Pancreas (tissue), 10 donors: ENCODE data around the gene MUSK. TPM values are rescaled to one million over a fixed set of nuclear protein-coding genes. Genes with fewer than 3 reads are reported as not detected.

ENCODE experiments used
- ATAC-seq, 4 donors: fragments of 200-7000 bp; cut with Tn5 transposase; one replicate each; pipeline versions ENCODE4 v1.8.0 to v1.9.1; 2020; ENCODE audit warnings: mild to moderate bottlenecking in 4 of 4, moderate library complexity in 4 of 4
- DNase-seq, 6 donors: peaks; one replicate each; pipeline ENCODE4 v3.0.0-alpha.2; 2020
- FAIRE-seq: peaks from 2 replicates; lab custom pipeline; 2012; peaks lifted over from hg19 to GRCh38; lab: Jason Lieb, UNC
- H3K27ac ChIP-seq, 4 donors: fragments of 200-600 bp; sonication (generic); 1 replicate in 3 of 4; 2 replicates in 1 of 4; pipeline versions ENCODE4 v1.5.0 to v1.8.0; 2020
- H3K27me3 ChIP-seq, 4 donors: fragments of 200-600 bp; one replicate each; pipeline ENCODE4 v1.8.0; 2021
- H3K36me3 ChIP-seq, 3 donors: fragments of 200-600 bp; sonication (generic) in 1 of 3; one replicate each; pipeline versions ENCODE4 v1.5.0 to v1.8.0; 2020 to 2021
- H3K4me1 ChIP-seq, 3 donors: fragments of 200-600 bp; one replicate each; pipeline ENCODE4 v1.8.0; 2021
- H3K4me3 ChIP-seq, 4 donors: fragments of 200-600 bp; sonication (generic) in 2 of 4; one replicate each; pipeline versions ENCODE4 v1.5.0 to v1.8.0; 2020 to 2021
- H3K9me3 ChIP-seq, 4 donors: fragments of 200-600 bp; one replicate each; pipeline ENCODE4 v1.8.0; 2021
- CTCF ChIP-seq, 4 donors: fragments of 200-600 bp; sonication (generic) in 3 of 4; IDR thresholded peaks; one replicate each; pipeline versions ENCODE4 v1.5.0 to v1.8.0; 2021; ENCODE audit warnings: antibody characterized with exemption in 4 of 4
- WGBS, 2 donors: extraction: QIAGEN DNeasy Blood & Tissue Kit; methylation state at CpG; one replicate each; pipeline ENCODE4 v1.1.7; 2013; 5-methylcytosine and 5-hydroxymethylcytosine counted together
- intact Hi-C, 3 donors: fragments of 100-400 bp; cut with DNase I; formaldehyde crosslinking; loops; one replicate each; pipeline versions ENCODE4 v1.11.1 to v1.14.2; 2022
- polyA plus RNA-seq, 2 donors: library from polyadenylated mRNA; stranded (reverse); fragments of 200-250 nt; gene quantifications; one replicate each; pipeline ENCODE4 v1.2.3, GENCODE V29; 2013
- total RNA-seq, 6 donors: library from RNA; stranded (reverse); fragmentation: NEBNext Ultra II Directional in 4 of 6; extraction: Animal tissue kit (Norgen Biotek cat#: 25700) in 4 of 6; gene quantifications; one replicate each; pipeline versions ENCODE4 v1.2.1 to v1.2.4, GENCODE V29; 2021 to 2023
- donor health status: healthy with polysubstance abuse.
- donor health status: DM: no; HTN: no; CAD: no; lungs with moderate emphysema.
- donor health status: DM: no; HTN: no; CAD: no.
- donor health status: control.
- donor health status: control.
- donor health status: Bipolar disorder and iron deficiency.
- donor health status: DM: yes; HTN: yes; CAD: no.
- donor health status: DM: no; HTN: no; CAD: no.
- donor health status: DM: no; HTN: no; CAD: no.
- donor health status: DM: yes; HTN: yes; CAD: no.

Gene MUSK
- total and polyA plus RNA-seq, 8 donors, result 0.06 to 0.39 (median 0.16) TPM; not detected in 4

GRCh38 chr9:110648696-110649095 is 19.9 kb upstream of the MUSK start:
- ATAC-seq, result no peak
- intact Hi-C loops, result loop anchor here in 1 of 3 donors (10.0 kb wide), 1 partner anchor 646 kb away; no protein-coding TSS in a partner anchor
- H3K27me3 ChIP-seq, result no peaks in the 10 kb centered on the region
- no peak overlapping the region for H3K27ac ChIP-seq
- TF ChIP-seq CTCF (IDR thresholded peaks at IDR 0.05), result no peak
- no peaks in the 10 kb centered on the region for H3K9me3 ChIP-seq
- no peak for DNase-seq
- no peak overlapping the region for H3K4me3 ChIP-seq
- no peak for FAIRE-seq
- WGBS, 2 donors, result 73 to 75% methylated on average over 4 of the region's 4 CpGs
- H3K4me1 ChIP-seq, result no peaks in the 10 kb centered on the region
- H3K36me3 ChIP-seq, result no peaks in the 10 kb centered on the region

DNA sequence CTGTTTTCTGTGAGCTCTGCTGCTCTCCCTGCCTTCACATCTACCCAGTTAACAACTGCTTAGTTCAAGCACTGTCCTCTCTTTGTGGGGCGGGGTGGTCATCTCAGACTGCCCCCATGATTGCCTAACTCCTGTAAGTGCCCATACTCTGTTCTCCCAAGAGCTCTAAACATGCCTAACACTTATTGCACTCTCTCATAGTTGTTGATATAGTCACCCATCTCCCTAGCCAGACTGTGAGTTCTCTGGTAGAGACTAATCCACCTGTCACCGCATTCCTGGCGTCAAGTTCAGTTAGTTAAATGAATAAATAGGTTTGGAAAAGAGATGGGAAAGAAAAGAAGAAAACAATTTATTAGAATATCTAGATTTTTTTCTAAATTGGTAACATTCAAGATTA is 18.3 kb upstream of the MUSK start:
- intact Hi-C loops, result no loop called here
- no peaks in the 10 kb centered on the region for H3K27me3 ChIP-seq
- no peaks in the 10 kb centered on the region for H3K9me3 ChIP-seq
- FAIRE-seq (no peak), DNase-seq (no peak), ATAC-seq (no peak)
- no peak overlapping the region for H3K27ac ChIP-seq
- no peaks in the 10 kb centered on the region for H3K4me1 ChIP-seq
- TF ChIP-seq CTCF (IDR thresholded peaks at IDR 0.05), result no peak
- H3K4me3 ChIP-seq, result no peak overlapping the region
- no peaks in the 10 kb centered on the region for H3K36me3 ChIP-seq
- 89% methylated on average over 3 of the region's 3 CpGs for WGBS, 2 donors

- no peaks in the 10 kb centered on the region for H3K36me3 ChIP-seq
- H3K27ac ChIP-seq, result no peak overlapping the region
- intact Hi-C loops, result no loop called here
- no peak for TF ChIP-seq CTCF (IDR thresholded peaks at IDR 0.05)
- H3K4me3 ChIP-seq, result no peak overlapping the region
- ATAC-seq (no peak), DNase-seq (no peak), FAIRE-seq (no peak)
- no peaks in the 10 kb centered on the region for H3K27me3 ChIP-seq
- H3K9me3 ChIP-seq, result no peaks in the 10 kb centered on the region
- no peaks in the 10 kb centered on the region for H3K4me1 ChIP-seq
- WGBS, 2 donors, result 73 to 80% methylated on average over 6 of the region's 6 CpGs
Observed at GRCh38 chr9:110650991-110651411, 17.6 kb upstream of the MUSK start.

- no peak for DNase-seq
- no peaks in the 10 kb centered on the region for H3K36me3 ChIP-seq
- 65 to 68% methylated on average over 6 of the region's 6 CpGs for WGBS, 2 donors
- H3K4me3 ChIP-seq, result no peak overlapping the region
- no peak for TF ChIP-seq CTCF (IDR thresholded peaks at IDR 0.05)
- no peaks in the 10 kb centered on the region for H3K27me3 ChIP-seq
- no peak overlapping the region for H3K27ac ChIP-seq
- intact Hi-C loops, result no loop called here
- no peaks in the 10 kb centered on the region for H3K9me3 ChIP-seq
- no peak for FAIRE-seq
- H3K4me1 ChIP-seq, result no peaks in the 10 kb centered on the region
- ATAC-seq, result peak in 1 of 4 donors; percentile 39
Observed at GRCh38 chr9:110655754-110656641, 12.6 kb upstream of the MUSK start.
